NCI-H2029 (cell line): ENCODE data around the gene TATDN3.
"Not testable (repeated sequence)": the region's sequence is repeated elsewhere in the genome, so short reads cannot be mapped to it uniquely, and the experiment has no call there.

ENCODE experiments used
- DNase-seq: peaks from one replicate; lab custom pipeline; 2025; lab: John Stamatoyannopoulos, UW

Gene TATDN3

DNA sequence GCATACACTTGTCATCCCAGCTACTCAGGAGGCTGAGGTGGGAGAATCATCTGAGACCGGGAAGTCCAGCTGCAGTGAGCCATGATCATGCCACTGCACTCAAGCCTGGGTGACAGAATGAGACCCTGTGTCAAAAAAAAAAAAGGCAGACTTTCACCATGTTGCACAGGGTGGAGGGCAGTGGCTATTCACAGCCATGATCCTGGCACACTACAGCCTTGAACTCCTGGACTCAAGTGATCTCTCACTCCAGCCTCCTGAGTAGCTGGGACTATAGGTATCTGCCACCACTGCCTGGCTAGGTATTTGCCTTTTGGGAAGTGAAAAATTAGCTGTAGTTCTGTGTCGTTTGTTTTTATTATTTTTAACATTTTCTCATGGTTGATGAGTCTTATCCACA is 36.7 kb downstream of the TATDN3 start:
- DNase-seq: no peak

DNA sequence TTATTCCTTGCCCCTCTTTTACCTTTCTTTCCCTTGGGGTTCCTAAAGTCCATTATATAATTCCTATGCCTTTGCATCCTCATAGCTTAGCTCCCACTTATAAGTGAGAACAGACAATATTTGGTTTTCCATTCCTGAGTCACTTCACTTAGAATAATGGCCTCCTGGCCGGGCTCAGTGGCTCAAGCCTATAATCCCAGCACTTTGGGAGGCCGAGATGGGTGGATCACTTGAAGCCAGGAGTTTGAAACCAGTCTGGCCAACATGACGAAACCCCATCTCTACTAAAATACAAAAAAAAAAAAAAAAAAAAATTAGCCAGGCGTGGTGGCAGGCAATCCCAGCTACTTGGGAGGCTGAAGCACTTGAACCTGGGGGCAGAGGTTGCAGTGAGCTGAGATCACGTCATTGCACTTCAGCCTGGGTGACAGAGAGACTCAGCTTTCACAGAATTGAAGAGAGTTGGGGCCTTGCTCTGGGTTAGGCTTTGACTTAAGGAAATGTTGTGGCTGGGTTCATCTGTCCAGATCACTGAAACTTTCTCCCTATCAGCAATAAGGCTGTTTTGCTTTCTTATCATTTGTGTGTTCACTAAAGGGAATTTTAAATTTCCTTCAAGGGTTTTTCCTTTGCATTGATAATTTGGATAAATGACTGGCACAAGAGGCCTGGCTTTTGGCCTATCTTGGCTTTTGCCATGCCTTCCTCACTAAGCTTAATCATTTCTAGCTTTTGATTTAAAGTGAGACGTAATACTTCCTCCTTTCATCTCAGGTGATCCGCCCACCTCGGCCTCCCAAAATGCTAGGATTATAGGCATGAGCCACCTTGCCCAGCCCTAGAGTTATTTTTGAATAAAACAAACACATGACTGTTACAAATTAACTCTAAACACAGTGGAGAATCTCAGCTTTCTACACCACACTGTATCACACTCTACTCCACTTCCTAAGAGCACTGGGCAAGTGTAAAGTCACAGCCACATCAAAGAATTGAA is 41.8 kb downstream of the TATDN3 start:
- DNase-seq: not testable (repeated sequence)

GRCh38 chr1:212838145-212838544 is 46.5 kb downstream of the TATDN3 start:
- DNase-seq: no peak

DNA sequence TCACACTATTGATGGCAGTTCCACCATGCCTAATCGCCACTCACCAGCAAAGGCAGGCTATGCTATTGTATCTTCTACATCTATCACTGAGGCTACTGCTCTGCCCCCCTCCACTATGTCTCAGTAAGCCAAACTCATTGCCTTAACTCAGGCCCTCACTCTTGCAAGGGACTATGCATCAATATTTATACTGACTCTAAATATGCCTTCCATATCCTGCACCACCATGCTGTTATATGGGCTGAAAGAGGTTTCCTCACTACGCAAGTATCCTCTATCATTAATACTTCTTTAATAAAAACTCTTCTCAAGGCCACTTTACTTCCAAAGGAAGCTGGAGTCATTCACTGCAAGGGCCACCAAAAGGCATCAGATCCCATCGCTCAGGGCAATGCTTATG is 52.8 kb downstream of the TATDN3 start:
- not testable (repeated sequence) for DNase-seq

DNA sequence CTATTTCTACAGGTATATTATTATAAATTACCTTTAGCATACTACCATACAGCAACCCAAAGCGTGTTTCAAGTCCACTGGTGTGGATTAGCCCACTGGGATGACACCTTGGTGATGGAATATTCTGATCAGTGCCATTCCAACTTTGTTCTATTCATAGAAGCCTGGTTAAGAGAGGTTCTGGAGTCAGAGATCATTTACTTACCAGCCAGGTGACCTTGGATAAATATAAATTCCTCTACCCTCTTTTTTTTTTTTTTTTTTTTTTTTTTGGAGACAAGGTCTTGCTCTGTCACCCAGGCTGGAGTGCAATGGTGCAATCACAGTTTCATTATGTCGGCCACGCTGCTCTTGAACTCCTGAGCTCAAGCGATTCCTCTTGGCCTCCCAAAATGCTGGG is 55.9 kb downstream of the TATDN3 start, which contains the start of gene SPATA45:
SPATA45 (minus strand) TSS at position 101 of the 400 bp plus-strand sequence. CDS start 11,500 bp downstream, outside the sequence.
- no peak for DNase-seq

GRCh38 chr1:212852105-212852688 is 60.5 kb downstream of the TATDN3 start:
- no peak for DNase-seq

DNA sequence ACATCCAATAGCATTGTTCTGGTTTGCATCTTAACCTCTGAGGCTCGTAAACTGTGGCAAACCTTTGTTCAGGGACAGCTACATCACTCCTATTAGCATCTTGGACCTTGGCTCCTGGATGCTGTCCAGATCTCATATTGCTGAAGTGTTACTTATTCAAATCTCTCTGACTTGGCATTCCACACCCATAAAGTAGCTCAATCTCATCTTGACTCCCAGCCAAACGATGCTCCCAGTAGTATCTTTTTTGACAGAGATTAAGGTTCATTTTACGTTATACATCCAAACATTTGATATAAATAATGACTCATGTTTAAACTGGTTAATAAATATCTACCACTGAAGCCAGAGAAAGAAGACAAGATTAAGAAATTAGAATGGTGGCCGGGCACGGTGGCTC is 62.0 kb downstream of the TATDN3 start:
- DNase-seq: no peak

- DNase-seq: no peak
Observed at GRCh38 chr1:212856755-212857154, 65.1 kb downstream of the TATDN3 start.

DNA sequence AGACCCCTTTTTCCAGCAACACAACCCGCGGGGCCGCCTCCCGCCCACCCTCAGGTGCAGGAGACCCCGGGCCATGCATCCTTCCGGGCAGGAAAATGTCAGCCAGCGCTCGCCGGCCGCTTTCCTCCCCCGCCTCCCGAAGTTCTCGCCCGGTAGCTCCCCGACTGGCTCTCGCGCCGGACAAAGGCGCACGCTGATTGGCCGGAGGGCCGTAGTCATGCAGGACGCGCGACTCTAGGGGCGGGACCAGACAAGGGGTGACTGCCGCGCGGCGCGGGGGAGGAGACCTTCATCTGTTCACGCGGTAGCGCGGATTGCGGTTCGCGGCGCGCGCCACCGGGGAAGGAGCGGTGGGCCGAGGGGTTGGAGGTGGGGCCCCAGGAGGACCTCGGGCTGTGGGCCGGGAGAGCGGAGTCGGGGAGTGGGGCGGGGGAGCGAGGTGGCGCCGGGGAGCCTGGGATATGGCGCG is 66.3 kb downstream of the TATDN3 start, which contains the start of gene FLVCR1:
FLVCR1 (plus strand) TSS at position 284 of the 469 bp plus-strand sequence; CDS start at position 462, 178 bp downstream.
- peak; percentile 90 for DNase-seq

GRCh38 chr1:212858461-212859265 is 67.0 kb downstream of the TATDN3 start:
- DNase-seq: no peak

DNA sequence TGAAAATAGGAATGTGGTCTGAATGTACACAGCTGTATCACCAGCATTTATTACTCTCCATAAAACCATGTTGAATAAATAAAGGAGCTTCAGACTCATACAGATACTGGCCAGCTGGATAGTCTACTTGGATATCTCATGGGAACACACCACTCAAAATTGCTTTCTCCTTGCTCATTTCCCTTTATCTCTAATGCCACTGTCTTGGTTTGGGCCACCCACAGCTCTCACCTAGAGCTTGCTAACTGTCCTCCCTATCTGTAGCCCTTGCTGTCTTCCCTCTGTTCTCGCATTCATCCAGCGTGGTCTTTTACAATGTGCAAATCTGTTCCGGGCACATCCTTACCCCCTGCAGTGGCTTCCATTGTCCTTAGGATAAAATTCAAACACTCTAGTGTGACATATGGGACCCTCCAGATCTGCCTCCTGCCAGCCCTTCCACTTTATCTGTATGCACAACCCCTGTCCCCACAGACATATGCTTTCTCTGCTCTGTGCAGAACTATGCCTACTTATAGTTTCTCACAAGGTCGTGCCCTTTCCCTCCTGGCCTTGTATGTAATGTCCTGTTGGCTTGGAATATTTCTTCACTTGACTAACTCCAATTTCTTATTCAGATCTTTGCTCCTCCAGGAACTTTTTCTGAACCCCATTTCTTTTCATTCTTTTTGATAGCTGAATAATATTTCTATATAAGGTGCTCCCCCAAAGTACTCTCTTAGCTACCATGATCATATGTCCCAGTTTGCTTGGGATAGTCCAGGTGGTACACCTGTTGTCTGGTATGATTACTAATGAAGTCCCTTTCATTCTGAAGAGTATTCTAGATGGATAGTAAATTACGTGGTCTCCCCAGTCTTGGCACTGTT is 69.3 kb downstream of the TATDN3 start:
- DNase-seq: no peak

DNA sequence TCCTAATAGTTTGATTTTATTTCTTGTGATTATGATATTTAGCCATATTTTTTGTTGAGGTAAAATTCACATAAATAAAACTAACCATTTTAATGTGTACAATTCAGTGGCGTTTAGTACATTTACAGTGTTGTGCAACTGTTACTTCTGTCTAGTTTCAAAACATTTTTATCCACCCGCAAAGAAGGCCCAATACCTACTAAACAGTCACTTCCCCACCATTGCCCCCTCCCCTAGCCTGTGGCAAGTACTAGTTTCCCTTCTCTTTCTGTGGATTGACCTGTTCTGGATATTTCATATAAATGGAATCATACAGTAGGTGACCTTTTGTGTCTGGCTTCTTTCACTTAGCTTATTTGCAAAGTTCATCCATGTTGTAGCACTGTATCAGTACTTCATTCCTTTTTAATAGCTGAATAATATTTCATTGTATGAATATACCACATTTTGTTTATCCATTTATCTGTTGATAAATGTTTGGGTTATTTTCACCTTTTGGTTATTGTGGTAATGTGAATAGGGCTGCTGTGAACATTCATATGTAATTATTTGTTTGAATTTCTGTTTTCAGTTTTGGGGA is 70.5 kb downstream of the TATDN3 start:
- DNase-seq: no peak

GRCh38 chr1:212863345-212863744 is 71.7 kb downstream of the TATDN3 start:
- DNase-seq: not testable (repeated sequence)

DNA sequence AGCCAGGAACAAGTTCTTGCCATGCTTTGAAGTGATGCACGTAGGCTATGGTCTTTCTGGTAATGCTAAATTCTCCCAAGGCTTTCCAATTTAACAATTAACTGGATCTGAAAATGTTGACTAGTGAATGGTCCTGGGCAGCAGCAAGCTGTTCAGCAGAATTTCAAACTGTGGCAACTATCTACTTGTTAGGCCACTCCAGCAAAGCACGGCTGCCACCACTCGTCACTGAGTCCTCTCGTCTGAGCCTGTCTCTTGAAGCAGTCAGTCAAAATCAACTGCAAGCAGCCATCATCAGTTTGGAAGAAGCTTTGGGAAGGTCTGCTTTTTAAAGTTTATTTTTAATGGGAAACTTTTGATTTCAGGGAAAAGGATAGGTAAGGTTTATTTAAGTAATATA is 72.5 kb downstream of the TATDN3 start:
- DNase-seq: no peak
